ENCODE results near the gene AKAP13. TPM values are rescaled to one million over a fixed set of nuclear protein-coding genes. Genes with fewer than 3 reads are reported as not detected.

The AKAP13 gene
- total RNA-seq, 2 experiments from 2014 or later: 282 to 304 TPM

GRCh38 chr15:85717212-85717611 is 336.8 kb downstream of the AKAP13 start:
- H3K36me3 Mint-ChIP-seq (ENCODE audit: low read depth): peaks cover 100% of the 10 kb centered on the region
- H3K27ac Mint-ChIP-seq: peak overlapping the region; percentile 76

DNA sequence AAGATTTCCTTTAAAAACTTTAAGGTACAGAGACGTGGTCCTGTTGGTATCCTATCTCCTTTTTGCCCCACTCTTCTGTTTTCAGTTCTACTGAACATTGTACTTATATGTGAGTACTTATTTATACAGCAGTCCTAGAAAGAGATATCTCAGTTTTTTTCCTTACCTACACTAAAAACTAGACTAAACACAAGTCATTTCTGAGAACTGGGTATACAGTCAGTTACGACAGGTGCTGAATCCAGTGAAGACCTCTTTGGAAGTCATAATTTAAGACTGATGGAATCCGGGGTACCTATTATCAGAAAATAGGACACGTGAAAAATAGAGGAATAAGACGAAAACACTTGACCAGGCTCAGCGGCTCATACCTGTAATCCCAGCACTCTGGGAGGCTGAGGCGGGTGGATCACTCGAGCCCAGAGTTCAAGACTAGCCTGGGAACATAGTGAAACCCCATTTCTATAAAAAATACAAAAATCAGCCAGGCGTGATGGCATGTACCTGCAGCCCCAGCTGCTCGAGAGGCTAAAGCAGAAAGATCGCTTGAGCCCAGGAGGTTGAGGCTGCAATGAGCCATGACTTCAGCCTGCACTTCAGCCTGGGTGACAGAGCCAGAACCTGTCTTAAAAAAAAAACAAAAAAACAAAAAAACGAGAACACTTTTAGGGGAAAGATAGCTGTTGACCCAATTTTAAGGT is 338.0 kb downstream of the AKAP13 start:
- Mint-ChIP-seq H3K4me1 (ENCODE audit: low read depth) (peaks cover 67% of the 10 kb centered on the region), H3K27ac (peak overlapping the region; percentile 76), H3K9me3 (no peaks in the 10 kb centered on the region), H3K27me3 (no peaks in the 10 kb centered on the region), H3K36me3 (ENCODE audit: low read depth) (peaks cover 100% of the 10 kb centered on the region), H3K4me3 (no peak overlapping the region)
- POLR2A ChIA-PET: interaction anchor here (0.7 kb wide), 1 partner anchor 29 kb away, joined by 3 read pairs; no protein-coding TSS in a partner anchor
- intact Hi-C loops (cut with DNase I, micrococcal nuclease): no loop called here
- ATAC-seq (ENCODE audit: poor library complexity) (no peak), DNase-seq (no peak)
- Histone ChIP-seq H3K27me3 (ENCODE audit: control insufficient read depth in 1 of 2, insufficient read depth in 2 of 2, low read length in 2 of 2) (no peaks in the 10 kb centered on the region), H3K4me1 (ENCODE audit: insufficient read depth, low read length) (no peaks in the 10 kb centered on the region), H3K36me3 (ENCODE audit: insufficient read depth, low read length) (peaks cover 97% of the 10 kb centered on the region), H3K27ac (ENCODE audit: low read depth in 1 of 2, low read length in 2 of 2) (no peak overlapping the region), H3K4me3 (ENCODE audit: low read length) (no peak overlapping the region), H3K9me3 (ENCODE audit: control insufficient read depth in 1 of 2, insufficient read depth in 1 of 2, low read length in 2 of 2) (no peaks in the 10 kb centered on the region)
- TF ChIP-seq, protein P1, sequence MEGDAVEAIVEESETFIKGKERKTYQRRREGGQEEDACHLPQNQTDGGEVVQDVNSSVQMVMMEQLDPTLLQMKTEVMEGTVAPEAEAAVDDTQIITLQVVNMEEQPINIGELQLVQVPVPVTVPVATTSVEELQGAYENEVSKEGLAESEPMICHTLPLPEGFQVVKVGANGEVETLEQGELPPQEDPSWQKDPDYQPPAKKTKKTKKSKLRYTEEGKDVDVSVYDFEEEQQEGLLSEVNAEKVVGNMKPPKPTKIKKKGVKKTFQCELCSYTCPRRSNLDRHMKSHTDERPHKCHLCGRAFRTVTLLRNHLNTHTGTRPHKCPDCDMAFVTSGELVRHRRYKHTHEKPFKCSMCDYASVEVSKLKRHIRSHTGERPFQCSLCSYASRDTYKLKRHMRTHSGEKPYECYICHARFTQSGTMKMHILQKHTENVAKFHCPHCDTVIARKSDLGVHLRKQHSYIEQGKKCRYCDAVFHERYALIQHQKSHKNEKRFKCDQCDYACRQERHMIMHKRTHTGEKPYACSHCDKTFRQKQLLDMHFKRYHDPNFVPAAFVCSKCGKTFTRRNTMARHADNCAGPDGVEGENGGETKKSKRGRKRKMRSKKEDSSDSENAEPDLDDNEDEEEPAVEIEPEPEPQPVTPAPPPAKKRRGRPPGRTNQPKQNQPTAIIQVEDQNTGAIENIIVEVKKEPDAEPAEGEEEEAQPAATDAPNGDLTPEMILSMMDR (IDR thresholded peaks at IDR 0.05): no peak
- CTCF ChIA-PET: interaction anchor here (0.6 kb wide), 1 partner anchor 123 kb away, joined by 4 read pairs; no protein-coding TSS in a partner anchor

More at GRCh38 chr15:85717212-85717611, 336.8 kb downstream of the AKAP13 start:
- no peak for ATAC-seq (ENCODE audit: poor library complexity)
- intact Hi-C loops (cut with DNase I, micrococcal nuclease): no loop called here
- H3K4me1 ChIP-seq (ENCODE audit: insufficient read depth, low read length): no peaks in the 10 kb centered on the region
- Mint-ChIP-seq H3K27me3 (no peaks in the 10 kb centered on the region), H3K9me3 (no peaks in the 10 kb centered on the region), H3K4me3 (no peak overlapping the region), H3K4me1 (ENCODE audit: low read depth) (peaks cover 69% of the 10 kb centered on the region)
- ChIA-PET POLR2A (no interaction called here), CTCF (no interaction called here)
- H3K27me3 ChIP-seq (ENCODE audit: control insufficient read depth in 1 of 2, insufficient read depth in 2 of 2, low read length in 2 of 2): no peaks in the 10 kb centered on the region
- TF ChIP-seq, protein P1 (IDR thresholded peaks at IDR 0.05): no peak
- no peak overlapping the region for H3K4me3 ChIP-seq (ENCODE audit: low read length)
- peak overlapping the region in 1 of 2 donors; percentile 9 for H3K27ac ChIP-seq (ENCODE audit: low read depth in 1 of 2, low read length in 2 of 2)
- no peaks in the 10 kb centered on the region for H3K9me3 ChIP-seq (ENCODE audit: control insufficient read depth in 1 of 2, insufficient read depth in 1 of 2, low read length in 2 of 2)
- peaks cover 95% of the 10 kb centered on the region for H3K36me3 ChIP-seq (ENCODE audit: insufficient read depth, low read length)
- no peak for DNase-seq

GRCh38 chr15:85718981-85719380 is 338.6 kb downstream of the AKAP13 start:
- no peak overlapping the region for H3K27ac ChIP-seq (ENCODE audit: low read depth in 1 of 2, low read length in 2 of 2)
- ChIA-PET POLR2A (interaction anchor here (0.7 kb wide), 1 partner anchor 29 kb away, joined by 3 read pairs; no protein-coding TSS in a partner anchor), CTCF (interaction anchor here (0.6 kb wide), 1 partner anchor 122 kb away, joined by 4 read pairs; no protein-coding TSS in a partner anchor)
- H3K4me3 Mint-ChIP-seq: no peak overlapping the region
- ATAC-seq (ENCODE audit: poor library complexity) (no peak), DNase-seq (no peak)
- no peak overlapping the region for H3K4me3 ChIP-seq (ENCODE audit: low read length)
- no peaks in the 10 kb centered on the region for H3K27me3 Mint-ChIP-seq
- no peaks in the 10 kb centered on the region for H3K9me3 ChIP-seq (ENCODE audit: control insufficient read depth in 1 of 2, insufficient read depth in 1 of 2, low read length in 2 of 2)
- H3K27me3 ChIP-seq (ENCODE audit: control insufficient read depth in 1 of 2, insufficient read depth in 2 of 2, low read length in 2 of 2): no peaks in the 10 kb centered on the region
- intact Hi-C loops (cut with DNase I, micrococcal nuclease): no loop called here
- TF ChIP-seq, protein P1 (IDR thresholded peaks at IDR 0.05): no peak
- H3K9me3 Mint-ChIP-seq: no peaks in the 10 kb centered on the region
- peaks cover 67% of the 10 kb centered on the region for H3K4me1 Mint-ChIP-seq (ENCODE audit: low read depth)
- peaks cover 6% of the 10 kb centered on the region for H3K4me1 ChIP-seq (ENCODE audit: insufficient read depth, low read length)
- peak overlapping the region; percentile 73 for H3K27ac Mint-ChIP-seq
- H3K36me3 ChIP-seq (ENCODE audit: insufficient read depth, low read length): peaks cover 98% of the 10 kb centered on the region
- H3K36me3 Mint-ChIP-seq (ENCODE audit: low read depth): peaks cover 100% of the 10 kb centered on the region
